Suprapubic skin (tissue), 4 donors: ENCODE data around the gene PRAMEF1. TPM values are rescaled to one million over a fixed set of nuclear protein-coding genes. Genes with fewer than 3 reads are reported as not detected.
"Not testable (repeated sequence)": the region's sequence is repeated elsewhere in the genome, so short reads cannot be mapped to it uniquely, and the experiment has no call there.

Experiments used
- DNase-seq, 2 donors: peaks; one replicate each; pipeline ENCODE4 v3.0.0-alpha.2; 2019; ENCODE audit warnings: low spot score in 2 of 2
- H3K27ac ChIP-seq: fragments of 200-600 bp; sonication (generic); one replicate; pipeline ENCODE4 v1.5.1; 2019
- H3K27me3 ChIP-seq: fragments of 200-600 bp; sonication (generic); one replicate; pipeline ENCODE4 v1.5.1; 2019
- H3K36me3 ChIP-seq: fragments of 200-600 bp; sonication (generic); one replicate; pipeline ENCODE4 v1.5.1; 2019
- H3K4me1 ChIP-seq: fragments of 200-600 bp; sonication (generic); one replicate; pipeline ENCODE4 v1.5.1; 2019
- H3K4me3 ChIP-seq: fragments of 200-600 bp; sonication (generic); one replicate; pipeline ENCODE4 v1.5.1; 2019; ENCODE audit warnings: mild to moderate bottlenecking
- H3K9me3 ChIP-seq: fragments of 200-600 bp; sonication (generic); one replicate; pipeline ENCODE4 v1.5.1; 2019
- EP300 ChIP-seq: sonication (generic); formaldehyde crosslinking; IDR thresholded peaks from one replicate; pipeline ENCODE4 v1.6.1; 2017; ENCODE audit warnings: antibody characterized with exemption
- POLR2A ChIP-seq, 2 donors: fragments of 450-650 bp; IDR thresholded peaks; one replicate each; pipeline ENCODE4 v1.6.1; 2017; ENCODE audit warnings: antibody characterized with exemption in 2 of 2, mild to moderate bottlenecking in 2 of 2, moderate library complexity in 2 of 2
- POLR2AphosphoS5 ChIP-seq, 3 donors: sonication (generic); formaldehyde crosslinking; IDR thresholded peaks; one replicate each; pipeline ENCODE4 v1.6.1; 2017; ENCODE audit warnings: antibody characterized with exemption in 3 of 3
- WGBS: methylation state at CpG from one replicate; pipeline ENCODE4 v1.1.5; 2018; 5-methylcytosine and 5-hydroxymethylcytosine counted together
- total RNA-seq, 4 donors: library from RNA; depleted of rRNA; stranded (reverse); fragments of >200 nt; gene quantifications; one replicate each; pipeline ENCODE4 v1.1.0, GENCODE V29; 2016
- TF ChIP-seq, protein P1 (sequence below), 2 donors: fragments of 200-600 bp in 1 of 2; fragments of 450-650 bp in 1 of 2; sonication (generic) in 1 of 2; IDR thresholded peaks; one replicate each; pipeline ENCODE4 v1.5.1; 2016 to 2019; ENCODE audit warnings: antibody characterized with exemption in 2 of 2, mild to moderate bottlenecking in 1 of 2, moderate library complexity in 1 of 2

The PRAMEF1 gene
- total RNA-seq, 4 donors from 2014 or later: not detected

DNA sequence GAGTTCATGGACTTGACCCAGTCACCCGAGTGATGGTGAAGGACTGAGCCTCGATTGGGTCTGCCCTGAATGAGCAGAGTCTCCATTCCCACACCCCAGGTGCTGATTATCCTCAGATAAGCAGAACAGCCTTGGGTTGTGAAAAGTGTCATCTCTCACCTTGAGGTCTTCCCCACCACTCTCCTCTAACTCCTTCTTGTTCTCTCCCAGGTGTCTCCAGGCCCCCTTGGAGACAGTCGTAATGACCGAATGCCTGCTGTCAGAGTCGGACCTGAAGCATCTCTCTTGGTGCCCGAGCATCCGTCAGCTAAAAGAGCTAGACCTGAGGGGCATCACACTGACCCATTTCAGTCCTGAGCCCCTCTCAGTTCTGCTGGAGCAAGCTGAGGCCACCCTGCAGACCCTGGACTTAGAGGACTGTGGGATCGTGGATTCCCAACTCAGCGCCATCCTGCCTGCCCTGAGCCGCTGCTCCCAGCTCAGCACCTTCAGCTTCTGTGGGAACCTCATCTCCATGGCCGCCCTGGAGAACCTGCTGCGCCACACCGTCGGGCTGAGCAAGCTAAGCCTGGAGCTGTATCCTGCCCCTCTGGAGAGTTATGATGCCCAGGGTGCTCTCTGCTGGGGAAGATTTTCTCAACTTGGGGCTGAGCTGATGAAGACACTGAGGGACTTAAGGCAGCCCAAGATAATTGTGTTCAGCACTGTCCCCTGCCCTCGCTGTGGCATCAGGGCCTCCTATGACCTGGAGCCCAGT is 14.2 kb upstream of the PRAMEF1 start:
- H3K36me3 ChIP-seq: no peaks in the 10 kb centered on the region
- no peaks in the 10 kb centered on the region for H3K4me1 ChIP-seq
- TF ChIP-seq, protein P1, sequence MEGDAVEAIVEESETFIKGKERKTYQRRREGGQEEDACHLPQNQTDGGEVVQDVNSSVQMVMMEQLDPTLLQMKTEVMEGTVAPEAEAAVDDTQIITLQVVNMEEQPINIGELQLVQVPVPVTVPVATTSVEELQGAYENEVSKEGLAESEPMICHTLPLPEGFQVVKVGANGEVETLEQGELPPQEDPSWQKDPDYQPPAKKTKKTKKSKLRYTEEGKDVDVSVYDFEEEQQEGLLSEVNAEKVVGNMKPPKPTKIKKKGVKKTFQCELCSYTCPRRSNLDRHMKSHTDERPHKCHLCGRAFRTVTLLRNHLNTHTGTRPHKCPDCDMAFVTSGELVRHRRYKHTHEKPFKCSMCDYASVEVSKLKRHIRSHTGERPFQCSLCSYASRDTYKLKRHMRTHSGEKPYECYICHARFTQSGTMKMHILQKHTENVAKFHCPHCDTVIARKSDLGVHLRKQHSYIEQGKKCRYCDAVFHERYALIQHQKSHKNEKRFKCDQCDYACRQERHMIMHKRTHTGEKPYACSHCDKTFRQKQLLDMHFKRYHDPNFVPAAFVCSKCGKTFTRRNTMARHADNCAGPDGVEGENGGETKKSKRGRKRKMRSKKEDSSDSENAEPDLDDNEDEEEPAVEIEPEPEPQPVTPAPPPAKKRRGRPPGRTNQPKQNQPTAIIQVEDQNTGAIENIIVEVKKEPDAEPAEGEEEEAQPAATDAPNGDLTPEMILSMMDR (IDR thresholded peaks at IDR 0.05): no peak
- TF ChIP-seq POLR2AphosphoS5 (IDR thresholded peaks at IDR 0.05) (no peak), EP300 (no peak), POLR2A (IDR thresholded peaks at IDR 0.05) (no peak)
- no peak overlapping the region for H3K4me3 ChIP-seq
- no peak for DNase-seq
- H3K27ac ChIP-seq: no peak overlapping the region
- H3K27me3 ChIP-seq: no peaks in the 10 kb centered on the region
- WGBS: 91% methylated on average over 15 of the region's 15 CpGs
- no peaks in the 10 kb centered on the region for H3K9me3 ChIP-seq

GRCh38 chr1:12778061-12778460 is 13.1 kb upstream of the PRAMEF1 start:
- Histone ChIP-seq H3K27me3 (no peaks in the 10 kb centered on the region), H3K4me1 (no peaks in the 10 kb centered on the region), H3K36me3 (no peaks in the 10 kb centered on the region), H3K9me3 (no peaks in the 10 kb centered on the region), H3K27ac (no peak overlapping the region), H3K4me3 (no peak overlapping the region)
- TF ChIP-seq EP300 (no peak), POLR2A (IDR thresholded peaks at IDR 0.05) (no peak), POLR2AphosphoS5 (IDR thresholded peaks at IDR 0.05) (no peak)
- TF ChIP-seq, protein P1 (IDR thresholded peaks at IDR 0.05): no peak
- 85% methylated on average over 4 of the region's 4 CpGs for WGBS
- DNase-seq: no peak

- TF ChIP-seq POLR2A (IDR thresholded peaks at IDR 0.05): no peak
- no peak for TF ChIP-seq EP300
- TF ChIP-seq, protein P1 (IDR thresholded peaks at IDR 0.05): no peak
- no peak for TF ChIP-seq POLR2AphosphoS5 (IDR thresholded peaks at IDR 0.05)
- WGBS: 76% methylated on average over 6 of the region's 6 CpGs
- H3K4me1 ChIP-seq: no peaks in the 10 kb centered on the region
Measured at GRCh38 chr1:12778907-12779306, 12.3 kb upstream of the PRAMEF1 start.

DNA sequence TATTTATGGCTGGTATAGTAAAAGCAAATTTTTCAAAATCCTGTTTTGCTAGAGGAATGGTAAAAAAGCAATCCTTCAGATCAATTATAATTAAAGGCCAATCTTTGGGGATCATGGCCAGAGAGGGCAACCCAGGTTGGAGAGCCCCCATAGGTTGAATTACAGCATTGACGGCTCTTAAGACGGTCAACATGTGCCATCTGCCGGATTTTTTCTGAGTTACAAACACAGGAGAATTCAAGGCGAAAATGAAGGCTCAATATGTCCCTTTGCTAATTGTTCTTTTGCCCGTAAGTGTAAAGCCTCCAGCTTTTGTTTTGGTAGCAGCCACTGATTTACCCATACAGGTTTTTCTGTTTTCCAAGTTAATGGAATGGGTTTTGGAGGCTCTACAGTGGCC is 9.7 kb upstream of the PRAMEF1 start:
- H3K36me3 ChIP-seq, DNase-seq, H3K4me1 ChIP-seq, H3K27me3 ChIP-seq, H3K27ac ChIP-seq, H3K4me3 ChIP-seq: not testable (repeated sequence)
- WGBS: 92% methylated on average over 5 of the region's 5 CpGs
- peaks cover 13% of the 10 kb centered on the region for H3K9me3 ChIP-seq

More at GRCh38 chr1:12778907-12779306, 12.3 kb upstream of the PRAMEF1 start:
- H3K36me3 ChIP-seq: no peaks in the 10 kb centered on the region
- H3K27me3 ChIP-seq: no peaks in the 10 kb centered on the region
- H3K4me3 ChIP-seq: no peak overlapping the region
- H3K9me3 ChIP-seq: no peaks in the 10 kb centered on the region
- H3K27ac ChIP-seq: no peak overlapping the region
- no peak for DNase-seq

- not testable (repeated sequence) for H3K4me3 ChIP-seq, H3K36me3 ChIP-seq, H3K27me3 ChIP-seq, H3K27ac ChIP-seq, DNase-seq, H3K4me1 ChIP-seq
- peaks cover 13% of the 10 kb centered on the region for H3K9me3 ChIP-seq
- WGBS: 80% methylated on average over 1 of the region's 7 CpGs
Measured at GRCh38 chr1:12783783-12784182, 7.4 kb upstream of the PRAMEF1 start.

GRCh38 chr1:12784729-12785128 is 6.5 kb upstream of the PRAMEF1 start:
- not testable (repeated sequence) for DNase-seq, H3K27me3 ChIP-seq, H3K4me3 ChIP-seq, H3K4me1 ChIP-seq, H3K36me3 ChIP-seq, H3K27ac ChIP-seq
- WGBS: 92% methylated on average over 7 of the region's 8 CpGs
- peaks cover 13% of the 10 kb centered on the region for H3K9me3 ChIP-seq

DNA sequence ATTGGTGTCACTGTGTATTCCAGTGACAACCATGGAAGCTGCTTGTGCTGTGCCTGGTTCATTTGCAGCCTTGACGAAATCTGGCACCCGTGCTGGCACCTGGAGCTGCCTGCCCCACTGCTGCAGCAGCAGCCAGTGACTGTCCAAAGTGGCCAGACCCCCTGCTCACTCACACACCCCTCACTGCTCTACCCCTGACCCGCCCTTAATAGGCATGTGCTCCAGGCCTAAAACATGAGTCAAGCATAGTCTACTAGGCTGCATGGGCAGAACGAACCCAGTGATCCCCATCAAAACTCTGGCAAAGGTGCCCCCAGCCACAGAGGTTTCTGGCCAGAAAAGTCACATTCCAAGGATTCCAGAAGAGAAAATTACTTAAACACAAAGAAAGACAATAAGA is 7.7 kb downstream of the PRAMEF1 start:
- Histone ChIP-seq H3K36me3 (no peaks in the 10 kb centered on the region), H3K27ac (no peak overlapping the region), H3K4me3 (no peak overlapping the region), H3K9me3 (no peaks in the 10 kb centered on the region), H3K4me1 (no peaks in the 10 kb centered on the region), H3K27me3 (no peaks in the 10 kb centered on the region)
- no peak for DNase-seq
- no peak for TF ChIP-seq POLR2AphosphoS5 (IDR thresholded peaks at IDR 0.05)
- TF ChIP-seq, protein P1 (IDR thresholded peaks at IDR 0.05): no peak
- WGBS: 44% methylated on average over 4 of the region's 4 CpGs
